Activated naive CD4-positive, alpha-beta T cell treated with anti-CD3 and anti-CD28 coated beads, Interleukin-2, amount 50 U/mL, for 24 hours (primary cell): ENCODE results near the gene UHRF1.
"Not testable (repeated sequence)": the region's sequence is repeated elsewhere in the genome, so short reads cannot be mapped to it uniquely, and the experiment has no call there.

ENCODE experiments used
- H3K27ac Mint-ChIP-seq: one replicate; pipeline ENCODE4 v1.8.0; 2021; ENCODE audit warnings: mild to moderate bottlenecking, mixed read lengths
- H3K27me3 Mint-ChIP-seq: one replicate; pipeline ENCODE4 v1.8.0; 2021; ENCODE audit warnings: mixed read lengths
- H3K36me3 Mint-ChIP-seq: one replicate; pipeline ENCODE4 v1.8.0; 2021; ENCODE audit warnings: mixed read lengths
- H3K4me1 Mint-ChIP-seq: one replicate; pipeline ENCODE4 v1.8.0; 2021; ENCODE audit warnings: mixed read lengths
- H3K4me3 Mint-ChIP-seq: one replicate; pipeline ENCODE4 v1.8.0; 2021; ENCODE audit warnings: mild to moderate bottlenecking, mixed read lengths
- H3K9me3 Mint-ChIP-seq: one replicate; pipeline ENCODE4 v1.8.0; 2021; ENCODE audit warnings: mixed read lengths

UHRF1 gene

DNA sequence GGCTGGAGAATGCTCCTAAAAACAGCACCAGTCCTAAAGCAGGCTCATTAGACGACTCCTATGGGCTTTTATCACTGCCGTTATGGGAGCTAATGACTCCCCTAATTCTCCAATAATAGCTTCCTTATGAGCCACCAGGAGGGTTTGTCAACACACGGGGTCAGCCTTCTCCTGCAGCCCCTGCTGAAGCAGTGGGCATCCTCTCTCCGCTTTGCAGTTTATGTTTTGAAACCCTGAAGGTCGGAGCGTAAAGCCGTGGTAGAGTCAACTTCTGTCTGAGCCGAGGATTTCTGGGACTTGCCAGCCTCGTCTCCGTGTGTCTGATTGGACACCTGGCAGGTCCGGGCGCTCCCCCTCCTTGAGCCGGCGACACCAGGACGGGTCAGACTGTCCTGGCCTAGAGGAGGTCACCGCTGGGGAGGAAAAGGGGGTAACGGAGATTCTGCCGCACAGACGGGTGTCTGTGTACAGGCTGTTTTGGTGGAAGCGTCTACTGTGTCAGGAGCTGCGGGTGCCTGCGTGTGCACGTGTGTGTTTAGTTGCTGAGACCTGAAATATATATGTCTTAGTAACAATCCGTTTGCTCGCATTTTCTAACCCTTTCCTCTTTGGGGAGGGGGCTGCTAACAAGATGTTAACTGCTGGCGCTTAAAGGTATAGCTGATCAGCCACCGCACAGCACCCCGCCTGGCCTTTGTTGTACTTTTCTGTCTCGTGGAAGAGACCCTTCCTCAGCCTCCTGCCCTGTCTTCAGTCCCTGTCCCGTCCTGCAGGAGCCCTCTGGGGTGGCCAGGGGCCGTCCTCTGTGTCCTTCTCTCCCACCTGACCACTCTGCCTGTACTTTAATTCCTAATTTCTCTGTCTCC is 61.5 kb downstream of the UHRF1 start:
- Mint-ChIP-seq H3K9me3 (no peaks in the 10 kb centered on the region), H3K27me3 (no peaks in the 10 kb centered on the region), H3K36me3 (no peaks in the 10 kb centered on the region), H3K27ac (peak overlapping the region; percentile 81), H3K4me3 (peak overlapping the region; percentile 92), H3K4me1 (peaks cover 37% of the 10 kb centered on the region)

DNA sequence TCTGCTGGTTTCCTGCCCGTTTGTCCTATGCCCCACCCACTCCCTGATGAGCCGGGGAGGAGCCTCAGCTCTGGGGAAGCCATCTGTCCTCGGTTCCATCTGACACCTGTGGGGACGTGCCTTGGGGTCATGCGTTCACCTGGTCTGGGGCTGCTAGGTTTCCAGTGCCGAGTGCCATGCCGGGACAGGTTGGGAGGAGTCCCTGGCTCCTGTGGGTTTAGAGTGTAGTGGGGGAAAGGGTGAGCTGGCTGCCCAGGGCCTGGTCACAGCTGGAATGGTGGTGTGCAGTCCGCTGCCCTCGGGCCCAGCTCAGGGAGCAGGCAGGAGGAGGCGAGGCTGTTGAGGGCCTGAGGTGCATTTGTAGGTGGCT is 62.1 kb downstream of the UHRF1 start:
- Mint-ChIP-seq H3K4me3 (peak overlapping the region; percentile 92), H3K9me3 (no peaks in the 10 kb centered on the region), H3K27me3 (no peaks in the 10 kb centered on the region), H3K36me3 (no peaks in the 10 kb centered on the region), H3K4me1 (peaks cover 37% of the 10 kb centered on the region), H3K27ac (peak overlapping the region; percentile 79)

DNA sequence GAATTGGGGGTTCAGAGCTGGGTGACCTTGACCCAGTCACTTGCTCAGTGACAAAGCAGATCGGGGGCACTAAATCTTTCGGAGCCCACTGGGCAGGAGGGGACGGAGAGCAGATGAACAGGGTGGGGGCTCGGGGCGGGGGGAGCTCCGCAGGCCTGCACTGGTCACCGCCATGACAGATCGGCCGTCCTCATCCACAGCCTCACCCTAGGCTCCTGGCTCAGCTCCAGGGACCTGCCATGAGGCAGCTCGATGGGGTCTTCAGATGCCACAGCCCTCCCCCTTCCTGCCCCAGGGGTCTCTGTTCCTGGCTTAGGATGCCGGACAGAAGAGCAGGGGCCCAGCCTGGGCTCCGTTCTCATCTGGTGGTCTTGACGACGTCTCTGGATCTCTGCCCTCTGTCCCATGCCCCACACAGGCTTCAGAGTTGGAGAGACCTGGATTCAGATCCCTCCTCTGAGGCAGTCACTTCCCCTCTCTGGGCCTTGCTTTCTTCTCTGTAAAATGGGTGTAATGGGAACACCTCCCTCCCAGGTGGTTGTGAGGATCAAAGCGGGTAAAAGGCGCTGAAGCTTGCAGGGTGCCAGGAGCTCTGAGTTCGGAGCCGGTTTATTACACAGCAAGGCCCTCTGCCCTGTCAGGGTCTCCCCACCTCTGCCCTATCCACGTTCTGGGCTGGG is 62.7 kb downstream of the UHRF1 start:
- peaks cover 40% of the 10 kb centered on the region for H3K4me1 Mint-ChIP-seq
- H3K36me3 Mint-ChIP-seq: no peaks in the 10 kb centered on the region
- no peak overlapping the region for H3K4me3 Mint-ChIP-seq
- H3K9me3 Mint-ChIP-seq: no peaks in the 10 kb centered on the region
- H3K27me3 Mint-ChIP-seq: no peaks in the 10 kb centered on the region
- no peak overlapping the region for H3K27ac Mint-ChIP-seq

DNA sequence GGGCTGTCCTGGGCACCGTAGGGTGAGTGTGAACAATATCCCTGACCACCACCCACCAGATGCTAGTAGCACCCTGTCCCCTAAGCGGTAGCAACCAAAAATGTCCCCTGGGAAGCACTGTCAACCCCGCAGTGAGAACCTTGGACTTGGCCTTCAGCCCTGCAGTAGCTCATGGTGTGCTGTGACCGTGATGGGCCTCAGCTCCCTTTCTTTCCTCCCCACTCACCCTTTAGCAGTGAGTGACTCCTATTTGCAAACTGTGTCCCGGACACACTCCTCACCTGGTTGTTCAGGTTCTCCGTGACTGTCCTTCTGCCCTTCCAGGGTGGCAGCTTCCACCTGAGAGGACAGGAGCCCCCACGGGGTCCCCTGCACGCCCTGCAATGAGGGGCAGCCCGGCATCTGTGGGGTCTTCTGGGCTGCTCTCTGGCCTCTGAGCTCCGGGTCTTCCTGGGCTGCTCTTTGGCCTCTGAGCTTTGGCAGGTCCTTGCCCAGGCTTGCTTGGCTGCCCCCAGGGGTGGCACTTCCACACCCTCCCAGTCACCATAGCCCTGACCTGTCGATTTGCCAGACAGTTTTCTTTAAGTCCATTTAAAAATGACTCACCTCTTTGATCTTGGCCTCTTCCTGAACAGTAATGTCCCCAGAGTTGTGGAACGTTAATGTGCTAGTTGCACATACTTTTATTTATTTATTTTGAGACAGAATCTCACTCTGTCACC is 63.4 kb downstream of the UHRF1 start:
- no peak overlapping the region for H3K27ac Mint-ChIP-seq
- no peak overlapping the region for H3K4me3 Mint-ChIP-seq
- H3K4me1 Mint-ChIP-seq: peaks cover 46% of the 10 kb centered on the region

DNA sequence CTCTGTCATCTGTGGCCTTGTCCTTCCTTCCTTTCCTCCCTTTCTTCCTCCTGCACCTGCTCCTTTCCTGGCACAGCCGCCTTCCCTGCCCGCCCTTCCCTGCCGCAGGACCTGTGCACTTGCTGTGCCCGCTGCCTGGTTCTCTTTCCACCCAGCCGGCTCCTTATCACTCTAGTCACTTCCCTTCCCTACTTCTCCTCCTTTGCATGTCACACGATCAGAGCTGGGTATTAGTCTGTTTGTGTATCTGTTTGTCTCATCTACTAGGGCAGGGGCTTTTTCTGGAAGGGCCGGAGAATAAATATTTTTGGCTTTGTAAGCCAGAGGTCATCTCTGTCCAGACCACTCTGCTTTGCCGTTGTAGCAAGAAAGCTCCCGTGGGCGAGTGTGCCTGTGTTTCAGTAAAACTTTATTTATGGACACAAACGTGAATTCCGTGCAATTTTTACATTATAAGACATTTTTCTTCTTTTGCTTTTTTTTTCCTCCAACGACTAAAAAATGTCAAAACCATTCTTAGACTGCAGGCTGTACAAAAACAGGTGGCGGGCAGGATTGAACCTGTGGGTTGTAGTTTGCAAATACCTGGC is 65.7 kb downstream of the UHRF1 start:
- Mint-ChIP-seq H3K36me3 (no peaks in the 10 kb centered on the region), H3K27me3 (no peaks in the 10 kb centered on the region), H3K9me3 (no peaks in the 10 kb centered on the region), H3K27ac (no peak overlapping the region), H3K4me1 (peaks cover 42% of the 10 kb centered on the region), H3K4me3 (no peak overlapping the region)

More for the DNA sequence above, 63.4 kb downstream of the UHRF1 start:
- Mint-ChIP-seq H3K36me3 (no peaks in the 10 kb centered on the region), H3K27me3 (no peaks in the 10 kb centered on the region), H3K9me3 (no peaks in the 10 kb centered on the region)

DNA sequence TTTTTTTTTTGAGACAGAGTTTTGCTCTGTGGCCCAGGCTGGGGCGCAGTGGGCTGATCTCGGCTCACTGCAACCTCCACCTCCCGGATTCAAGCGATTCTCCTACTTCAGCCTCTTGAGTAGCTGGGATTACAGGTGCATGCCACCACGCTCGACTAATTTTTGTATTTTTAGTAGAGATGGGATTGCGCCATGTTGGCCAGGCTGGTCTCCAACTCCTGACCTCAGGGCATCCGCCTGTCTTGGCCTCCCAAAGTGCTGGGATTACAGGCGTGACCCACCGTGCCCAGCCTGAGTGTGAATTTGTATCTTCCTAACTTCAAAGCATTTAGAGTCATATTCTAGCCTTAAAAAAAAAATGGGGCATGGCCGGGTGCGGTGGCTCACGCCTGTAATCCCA is 66.3 kb downstream of the UHRF1 start:
- peaks cover 36% of the 10 kb centered on the region for H3K4me1 Mint-ChIP-seq
- H3K9me3 Mint-ChIP-seq, H3K4me3 Mint-ChIP-seq, H3K36me3 Mint-ChIP-seq, H3K27ac Mint-ChIP-seq, H3K27me3 Mint-ChIP-seq: not testable (repeated sequence)

DNA sequence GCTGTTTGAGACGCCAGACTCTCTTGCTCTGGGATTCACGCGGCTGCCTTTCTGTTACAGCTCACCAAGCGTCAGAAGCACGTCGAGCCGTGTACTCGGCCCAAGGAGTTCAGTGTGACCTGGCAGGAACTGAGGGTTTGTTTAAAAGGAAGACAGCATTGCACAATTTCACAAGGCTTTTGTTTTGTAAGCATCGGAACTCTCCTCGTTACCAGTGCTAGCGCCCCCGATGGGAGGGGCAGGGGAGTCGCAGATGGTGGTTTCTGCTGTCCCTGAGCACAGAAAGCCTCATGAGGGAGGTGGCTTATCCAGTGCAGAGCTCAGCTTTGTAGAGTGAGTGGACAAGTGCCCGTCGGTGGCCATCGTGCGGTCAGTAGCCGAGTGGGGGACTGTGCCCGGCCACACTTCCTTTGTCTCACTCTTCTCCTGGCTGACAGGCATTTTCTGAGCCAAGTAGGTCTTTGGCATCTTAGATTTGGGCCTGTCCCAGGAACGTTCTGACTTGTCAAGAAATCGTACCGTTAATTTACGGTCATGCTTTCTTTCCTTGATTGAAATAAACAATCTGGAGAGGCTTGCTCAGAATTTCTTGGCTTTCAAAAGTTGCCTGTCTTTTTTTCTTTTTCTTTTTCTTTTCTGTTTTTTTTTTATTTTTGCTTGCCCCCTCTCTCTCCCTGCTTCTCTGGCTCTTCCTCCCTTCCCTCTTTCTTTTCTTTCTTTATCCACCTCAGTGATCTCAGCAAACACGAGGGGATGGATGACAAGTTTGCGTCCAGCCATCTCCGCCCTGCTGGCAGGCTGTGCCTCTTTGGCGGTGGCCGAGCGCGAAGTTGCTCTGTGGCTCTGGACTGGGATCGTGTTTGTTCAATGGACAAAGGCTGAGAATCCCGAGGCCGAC is 67.3 kb downstream of the UHRF1 start:
- Mint-ChIP-seq H3K4me1 (peaks cover 25% of the 10 kb centered on the region), H3K27me3 (no peaks in the 10 kb centered on the region), H3K36me3 (no peaks in the 10 kb centered on the region), H3K27ac (no peak overlapping the region), H3K9me3 (no peaks in the 10 kb centered on the region), H3K4me3 (no peak overlapping the region)

DNA sequence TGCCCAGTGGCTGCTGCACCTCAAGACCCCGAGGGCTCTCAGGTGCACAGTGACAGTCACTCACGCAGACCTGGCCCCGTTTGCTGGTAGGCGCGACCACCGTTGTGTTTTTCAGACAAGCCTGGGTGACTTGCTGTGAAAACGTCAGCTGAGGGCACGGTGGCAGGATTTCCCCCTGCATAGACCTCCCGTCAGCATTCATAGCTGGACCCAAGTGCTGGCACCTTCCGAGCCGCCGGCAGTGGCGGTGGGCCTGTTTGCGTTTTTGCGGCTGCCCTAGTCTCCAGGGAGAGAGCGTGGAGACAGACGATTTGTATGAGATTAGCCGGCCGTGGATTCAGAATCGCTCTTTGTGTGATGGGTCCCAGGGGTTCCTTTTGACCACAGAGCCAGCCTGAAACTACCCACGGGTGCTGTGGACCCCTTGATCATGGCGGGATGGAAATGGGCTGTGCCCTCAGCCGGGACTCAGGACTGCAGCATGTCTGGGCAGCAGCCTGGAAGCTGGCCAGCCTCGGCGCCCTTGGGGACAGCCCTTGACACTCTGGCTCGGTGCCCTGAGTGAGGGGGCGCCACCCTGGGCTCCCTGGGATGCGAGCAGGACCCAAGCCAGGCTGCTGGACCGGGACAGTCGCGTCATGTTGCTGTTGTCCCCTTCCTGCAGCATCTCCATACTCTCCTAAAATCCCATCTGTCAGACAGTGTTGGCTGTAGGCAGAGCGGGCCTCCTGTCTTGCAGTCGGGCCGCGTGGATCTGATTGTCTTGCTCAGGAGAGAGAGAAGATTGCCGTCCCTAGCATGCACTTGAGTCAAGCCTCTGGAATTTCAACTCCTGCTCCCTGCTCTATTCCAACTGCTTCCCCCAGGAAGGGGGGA is 68.2 kb downstream of the UHRF1 start:
- Mint-ChIP-seq H3K36me3 (no peaks in the 10 kb centered on the region), H3K9me3 (no peaks in the 10 kb centered on the region), H3K27me3 (no peaks in the 10 kb centered on the region), H3K4me1 (peaks cover 20% of the 10 kb centered on the region), H3K4me3 (no peak overlapping the region), H3K27ac (no peak overlapping the region)

DNA sequence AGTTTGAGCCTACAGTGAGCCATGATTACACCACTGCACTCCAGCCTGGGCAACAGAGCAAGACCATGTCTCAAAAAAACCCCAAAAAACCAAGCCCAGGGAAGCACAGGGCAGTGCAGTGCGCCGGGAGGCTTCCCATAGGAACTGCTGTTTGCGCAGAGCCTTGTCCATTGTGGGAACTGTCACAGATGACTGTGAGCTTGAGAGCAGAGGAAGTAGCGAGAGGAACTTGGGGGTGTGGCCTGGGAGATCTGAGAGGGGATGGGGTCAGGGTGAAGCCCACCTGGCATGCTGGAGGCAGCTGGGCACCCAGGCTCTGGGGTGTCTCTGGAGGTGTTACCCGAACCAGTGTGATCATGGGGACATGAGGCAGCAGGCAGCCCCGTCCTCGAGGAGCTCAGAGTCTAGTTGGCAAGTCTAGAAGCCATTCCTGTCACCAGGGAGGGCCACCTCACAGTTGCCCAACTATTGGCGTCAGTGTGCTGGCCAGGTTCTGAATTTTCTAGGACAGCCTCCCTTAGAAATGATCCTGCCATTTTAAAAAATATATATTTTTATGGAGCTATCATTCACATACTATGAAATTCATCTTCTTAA is 70.0 kb downstream of the UHRF1 start:
- H3K27ac Mint-ChIP-seq: no peak overlapping the region
- H3K36me3 Mint-ChIP-seq: no peaks in the 10 kb centered on the region
- no peaks in the 10 kb centered on the region for H3K27me3 Mint-ChIP-seq
- H3K4me1 Mint-ChIP-seq: peaks cover 23% of the 10 kb centered on the region
- H3K9me3 Mint-ChIP-seq: no peaks in the 10 kb centered on the region
- H3K4me3 Mint-ChIP-seq: no peak overlapping the region

DNA sequence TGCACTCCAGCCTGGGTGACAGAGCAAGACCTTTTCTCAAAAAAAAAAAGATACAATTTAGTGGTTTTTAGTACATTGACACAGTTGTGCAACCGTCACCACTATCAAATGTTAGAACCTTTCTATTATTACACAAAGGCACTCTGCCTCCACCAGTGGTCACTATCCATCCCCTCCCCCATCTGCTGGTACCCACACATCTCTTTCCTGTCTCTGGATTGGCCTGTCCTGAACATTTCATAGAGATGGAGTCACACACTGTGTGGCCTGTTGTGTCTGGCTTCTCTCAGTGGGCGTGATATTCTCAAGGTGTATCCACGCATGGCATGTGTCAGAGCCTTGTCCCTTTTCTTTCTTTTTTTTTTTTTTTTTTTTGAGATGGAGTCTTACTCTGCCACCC is 70.8 kb downstream of the UHRF1 start:
- Mint-ChIP-seq H3K27ac (no peak overlapping the region), H3K4me3 (no peak overlapping the region), H3K9me3 (no peaks in the 10 kb centered on the region), H3K4me1 (peaks cover 19% of the 10 kb centered on the region), H3K27me3 (no peaks in the 10 kb centered on the region), H3K36me3 (no peaks in the 10 kb centered on the region)

DNA sequence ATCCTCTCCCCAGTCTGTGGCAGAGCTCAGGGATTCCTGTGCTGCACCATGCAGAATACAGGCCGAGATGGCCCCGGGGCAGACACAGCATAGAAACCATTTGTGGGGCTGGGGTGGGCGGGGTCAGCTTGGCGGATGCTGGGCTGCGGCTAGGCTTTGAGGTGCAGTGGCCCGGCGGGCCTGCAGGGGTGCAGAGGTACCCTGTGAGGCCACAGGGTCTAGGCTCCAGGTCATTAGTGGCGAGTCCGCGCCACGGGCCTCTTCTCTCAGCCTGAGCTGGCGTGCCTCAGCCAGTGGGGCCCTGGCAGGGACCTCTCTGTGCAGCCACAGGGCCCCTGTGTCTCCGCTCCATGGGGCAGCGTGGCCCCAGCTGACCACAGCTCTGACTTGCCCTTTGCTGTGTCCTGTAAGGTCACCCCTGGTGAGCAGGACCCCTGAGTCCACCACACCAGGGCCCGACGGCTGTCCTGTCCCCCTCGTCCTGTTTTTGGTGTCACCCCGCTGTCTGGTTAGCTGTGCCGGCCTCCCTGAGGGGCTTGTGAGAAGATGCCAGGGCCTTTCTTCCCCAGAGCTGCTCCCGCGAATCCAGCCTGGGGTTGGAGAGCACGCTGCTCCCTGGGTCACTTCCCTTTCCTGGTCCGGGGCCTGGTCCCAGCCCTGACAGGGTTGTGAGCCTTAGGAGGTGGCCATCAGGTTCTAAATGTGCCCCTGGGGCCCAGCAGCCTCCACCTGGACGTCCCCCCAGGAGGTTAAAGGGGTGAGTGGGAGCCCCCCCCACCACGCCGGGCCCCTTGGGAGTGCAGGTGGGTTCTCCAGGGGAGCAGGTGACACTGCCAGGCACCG is 71.8 kb downstream of the UHRF1 start:
- no peaks in the 10 kb centered on the region for H3K36me3 Mint-ChIP-seq
- no peaks in the 10 kb centered on the region for H3K9me3 Mint-ChIP-seq
- no peak overlapping the region for H3K27ac Mint-ChIP-seq
- H3K4me3 Mint-ChIP-seq: no peak overlapping the region
- H3K27me3 Mint-ChIP-seq: no peaks in the 10 kb centered on the region
- H3K4me1 Mint-ChIP-seq: peaks cover 20% of the 10 kb centered on the region

DNA sequence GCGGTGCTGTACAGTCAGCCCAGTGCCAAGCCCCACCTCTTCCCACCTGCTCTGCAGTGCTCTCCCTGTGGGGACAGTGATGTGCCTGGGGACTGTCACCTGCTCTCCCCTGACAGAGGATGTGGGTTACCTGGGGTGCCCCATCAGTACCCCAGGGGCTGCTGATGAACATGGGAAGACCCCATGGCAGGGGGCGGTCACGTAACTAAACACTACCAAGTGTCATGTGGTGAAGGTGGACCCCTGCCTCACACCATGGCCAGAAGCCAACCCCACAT is 72.3 kb downstream of the UHRF1 start:
- Mint-ChIP-seq H3K27me3 (no peaks in the 10 kb centered on the region), H3K9me3 (no peaks in the 10 kb centered on the region), H3K4me3 (no peak overlapping the region), H3K27ac (no peak overlapping the region), H3K4me1 (peaks cover 20% of the 10 kb centered on the region), H3K36me3 (no peaks in the 10 kb centered on the region)

DNA sequence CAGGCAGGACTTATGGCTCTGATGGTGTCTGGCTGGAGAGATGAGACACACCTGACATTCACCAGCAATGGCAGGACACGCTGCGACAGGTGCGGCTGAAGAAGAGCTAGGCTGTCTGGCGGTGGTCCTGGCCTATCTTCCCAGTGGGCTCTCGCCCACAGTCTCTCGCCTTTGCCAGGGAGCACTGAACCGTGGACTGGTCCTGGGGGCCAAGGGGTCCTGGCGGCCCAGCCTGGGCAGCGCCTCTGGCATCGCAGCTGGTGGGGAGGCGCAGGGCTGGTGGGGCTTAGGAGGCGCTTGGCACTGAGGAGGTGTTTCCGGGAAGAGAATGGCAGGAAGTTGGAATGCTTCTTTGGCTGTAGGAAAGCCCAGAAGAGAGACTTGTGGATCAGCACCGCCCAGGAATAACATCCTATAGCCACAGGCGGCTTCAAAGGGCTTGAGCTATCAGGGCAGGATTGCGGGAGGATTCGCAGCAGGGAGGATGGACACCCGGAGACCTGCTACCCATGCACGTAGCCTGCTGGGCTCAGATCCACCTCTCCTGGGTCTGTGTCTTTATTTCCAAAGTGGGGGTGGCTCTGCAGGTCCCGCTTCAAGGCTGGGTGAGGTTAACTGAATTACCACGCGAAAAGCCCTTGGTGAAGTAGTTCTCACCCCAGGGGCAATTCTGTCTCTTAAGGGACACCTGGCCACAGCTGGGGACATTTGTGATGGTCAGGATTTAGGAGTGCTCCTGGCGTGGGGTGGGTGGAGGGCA is 74.2 kb downstream of the UHRF1 start:
- H3K9me3 Mint-ChIP-seq: no peaks in the 10 kb centered on the region
- H3K36me3 Mint-ChIP-seq: no peaks in the 10 kb centered on the region
- no peak overlapping the region for H3K27ac Mint-ChIP-seq
- H3K4me3 Mint-ChIP-seq: no peak overlapping the region
- H3K27me3 Mint-ChIP-seq: no peaks in the 10 kb centered on the region
- peaks cover 20% of the 10 kb centered on the region for H3K4me1 Mint-ChIP-seq
